GM18505 (cell line): ENCODE data around the gene ADA.

ENCODE experiments used
- ATAC-seq: cut with Tn5 transposase; IDR thresholded peaks from one replicate; pipeline ENCODE4 v1.9.1; 2021; ENCODE audit not compliant: unreplicated experiment
- POLR2A ChIP-seq: IDR thresholded peaks from 4 replicates; pipeline ENCODE4 v1.6.1; 2011; ENCODE audit warnings: borderline replicate concordance; ENCODE audit not compliant: insufficient read depth, insufficient read length; ENCODE audit errors: extremely low read depth

Gene ADA

DNA sequence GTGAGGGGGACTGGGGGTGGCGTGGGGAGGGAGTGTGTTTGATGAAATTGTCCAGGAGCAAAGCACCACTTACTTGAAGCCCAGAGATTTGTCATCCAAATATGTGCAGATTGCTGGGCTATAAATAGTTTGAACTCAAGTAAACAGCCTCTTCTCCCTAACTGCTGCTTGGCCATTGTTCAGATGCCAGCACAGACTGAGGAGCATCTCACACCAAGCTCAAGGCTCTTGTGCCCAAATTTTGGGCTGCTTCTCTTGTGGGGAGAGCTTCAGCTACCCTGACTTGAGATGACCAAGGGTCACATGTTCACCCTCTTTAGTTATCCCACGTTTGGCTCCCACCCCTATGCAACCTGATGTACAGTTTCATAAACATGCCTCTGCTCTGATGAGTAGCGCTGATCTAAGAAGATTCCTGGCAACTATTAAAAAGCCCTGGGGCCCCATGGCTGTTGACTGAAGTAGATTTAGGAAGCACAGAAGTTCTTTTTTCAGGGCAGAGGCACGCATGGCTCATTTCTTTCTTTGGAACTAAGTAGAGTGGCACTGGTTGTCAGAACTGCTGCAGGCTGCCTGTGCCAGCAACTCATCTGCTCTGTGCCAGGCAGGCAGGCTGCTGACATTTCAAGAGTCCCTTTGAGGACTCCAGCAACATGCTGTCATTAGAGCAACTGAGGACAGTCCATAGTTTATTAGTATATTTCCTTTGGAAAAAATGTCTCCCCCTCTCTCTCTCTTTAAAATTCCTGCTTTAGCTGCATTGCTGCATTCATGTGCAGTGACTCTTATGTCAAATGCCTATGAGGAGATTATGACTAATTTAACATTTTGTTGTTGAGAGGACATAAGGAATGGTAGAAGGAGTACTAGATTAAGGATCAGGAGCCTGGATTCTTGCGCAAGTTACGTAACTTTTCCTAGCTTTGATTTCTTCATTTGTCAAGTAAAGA is 78.7 kb downstream of the ADA start:
- TF ChIP-seq POLR2A, result no peak
- ATAC-seq, result no peak

- TF ChIP-seq POLR2A, result no peak
- no peak for ATAC-seq
These were observed 80.0 kb downstream of the ADA start for GRCh38 chr20:44571362-44571988.

DNA sequence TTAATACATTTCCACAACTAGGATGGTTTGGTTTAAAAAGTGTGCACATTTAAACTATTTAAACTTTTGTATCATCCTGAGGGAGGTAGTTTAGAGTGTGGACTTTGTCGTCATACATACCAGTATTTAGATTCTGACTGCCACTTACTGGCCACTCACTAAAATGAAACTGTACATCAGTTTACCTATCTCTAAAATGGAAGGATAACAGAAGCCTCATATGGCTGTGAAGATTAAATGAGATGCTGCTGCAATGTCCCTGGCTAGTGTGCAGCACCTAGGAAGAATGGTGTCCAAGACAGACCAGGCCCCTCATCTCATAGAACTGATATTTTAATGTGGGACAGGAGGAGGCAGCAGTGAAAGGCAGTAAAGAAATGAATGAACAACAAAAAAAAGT is 81.1 kb downstream of the ADA start:
- ATAC-seq, result no peak
- no peak for TF ChIP-seq POLR2A
